SK-N-SH (cell line): ENCODE measurements around the gene IRAK3. TPM values are rescaled to one million over a fixed set of nuclear protein-coding genes. Genes with fewer than 3 reads are reported as not detected.

ENCODE experiments used
- CTCF ChIA-PET: fragments of 300-600, 350-600 bp; formaldehyde crosslinking; extraction: SDS; loops from one replicate; lab custom pipeline; 2021; lab: Yijun Ruan, JAX
- POLR2A ChIA-PET: fragments of 350-600 bp; sonication (Branson Sonifier 250); formaldehyde crosslinking; extraction: SDS; loops from one replicate; lab custom pipeline; 2020; ENCODE audit warnings: antibody characterized with exemption, inconsistent platforms; lab: Yijun Ruan, JAX
- DNase-seq: peaks from one replicate; pipeline ENCODE4 v3.0.0; 2012
- H2AFZ ChIP-seq: fragments of 200-600 bp; sonication (generic); 2 replicates; pipeline ENCODE4 v1.8.1; 2016; ENCODE audit warnings: antibody characterized with exemption, mild to moderate bottlenecking, low read depth
- H3F3A ChIP-seq: fragments of 200-600 bp; sonication (generic); replicated peaks from 2 replicates; pipeline ENCODE3; 2016; ENCODE audit warnings: antibody characterized with exemption, mild to moderate bottlenecking; ENCODE audit not compliant: insufficient read depth
- H3K27ac ChIP-seq, 2 experiments: fragments of 200-500 bp in 1 of 2; fragments of 200-600 bp in 1 of 2; sonication (Bioruptor generic) in 1 of 2; sonication (generic), shearing (Covaris generic) in 1 of 2; 2 replicates each; pipeline versions ENCODE4 v1.5.1 to v1.6.1; 2014 to 2016; ENCODE audit warnings: low read depth in 2 of 2, inconsistent platforms in 1 of 2, low read length in 1 of 2, mild to moderate bottlenecking in 1 of 2, mixed read lengths in 1 of 2
- H3K27me3 ChIP-seq: fragments of 200-600 bp; sonication (generic), shearing (Covaris generic); 2 replicates; pipeline ENCODE4 v1.6.1; 2016; ENCODE audit warnings: mixed run types; ENCODE audit not compliant: insufficient read depth
- H3K36me3 ChIP-seq, 2 experiments: fragments of 200-500 bp in 1 of 2; fragments of 200-600 bp in 1 of 2; sonication (Bioruptor generic) in 1 of 2; sonication (generic) in 1 of 2; replicated peaks in 1 of 2; 2 replicates each; pipeline versions ENCODE3 to v1.5.1; 2014 to 2016; ENCODE audit warnings: low read length in 1 of 2, mild to moderate bottlenecking in 1 of 2; ENCODE audit not compliant: insufficient read depth in 2 of 2, control insufficient read depth in 1 of 2
- H3K4me1 ChIP-seq, 2 experiments: fragments of 200-500 bp in 1 of 2; fragments of 200-600 bp in 1 of 2; sonication (Bioruptor generic) in 1 of 2; sonication (generic), shearing (Covaris generic) in 1 of 2; 2 replicates each; pipeline versions ENCODE4 v1.5.1 to v1.6.1; 2014 to 2016; ENCODE audit warnings: low read depth in 1 of 2, low read length in 1 of 2, mixed run types in 1 of 2; ENCODE audit not compliant: insufficient read depth in 2 of 2, control insufficient read depth in 1 of 2
- H3K4me2 ChIP-seq: fragments of 200-600 bp; sonication (generic), shearing (Covaris generic); 2 replicates; pipeline ENCODE4 v1.6.1; 2017; ENCODE audit warnings: mixed run types
- H3K4me3 ChIP-seq, 2 experiments: fragments of 200-500 bp in 1 of 2; fragments of 200-600 bp in 1 of 2; sonication (Bioruptor generic) in 1 of 2; sonication (generic), shearing (Covaris generic) in 1 of 2; 2 replicates each; pipeline versions ENCODE4 v1.5.1 to v1.8.1; 2014 to 2016; ENCODE audit warnings: low read depth in 2 of 2, inconsistent platforms in 1 of 2, low read length in 1 of 2, mild to moderate bottlenecking in 1 of 2, mixed read lengths in 1 of 2, moderate library complexity in 1 of 2
- H3K79me2 ChIP-seq: fragments of 200-600 bp; sonication (generic); 2 replicates; pipeline ENCODE4 v1.8.1; 2017; ENCODE audit warnings: mild to moderate bottlenecking; ENCODE audit not compliant: insufficient read depth
- H3K9ac ChIP-seq: fragments of 200-600 bp; sonication (generic); 2 replicates; pipeline ENCODE4 v1.6.1; 2017; ENCODE audit warnings: mixed run types
- H3K9me2 ChIP-seq: fragments of 200-600 bp; sonication (generic); 2 replicates; pipeline ENCODE4 v1.6.1; 2017; ENCODE audit warnings: mixed run types
- H3K9me3 ChIP-seq: fragments of 200-600 bp; sonication (generic); 2 replicates; pipeline ENCODE4 v1.6.1; 2017; ENCODE audit warnings: mixed run types, mild to moderate bottlenecking, moderate library complexity
- H4K20me1 ChIP-seq: fragments of 200-600 bp; sonication (generic); 2 replicates; pipeline ENCODE4 v1.6.1; 2017; ENCODE audit warnings: mild to moderate bottlenecking, mixed run types; ENCODE audit not compliant: insufficient read depth
- CHD2 ChIP-seq: fragments of 150-350 bp; IDR thresholded peaks from 2 replicates; pipeline ENCODE4 v1.6.1; 2018; ENCODE audit warnings: low read length; ENCODE audit not compliant: partially characterized antibody
- EP300 ChIP-seq, 2 experiments: IDR thresholded peaks; 2 replicates each; pipeline versions ENCODE4 v1.4.0 to v1.6.1; 2012; ENCODE audit warnings: borderline replicate concordance in 1 of 2, low read depth in 1 of 2, low read length in 1 of 2
- EZH2phosphoT487 ChIP-seq: fragments of 200-600 bp; sonication (generic); IDR thresholded peaks from 2 replicates; pipeline ENCODE4 v1.6.1; 2017; ENCODE audit warnings: low read depth, mixed run types, mild to moderate bottlenecking, antibody characterized with exemption, moderate library complexity, borderline replicate concordance
- FOSL2 ChIP-seq: IDR thresholded peaks from 2 replicates; pipeline ENCODE4 v1.4.0; 2012; ENCODE audit warnings: low read depth, mild to moderate bottlenecking, moderate library complexity, borderline replicate concordance
- GABPA ChIP-seq: IDR thresholded peaks from 2 replicates; pipeline ENCODE4 v1.4.0; 2012; ENCODE audit warnings: low read depth, mild to moderate bottlenecking
- JUND ChIP-seq: IDR thresholded peaks from 2 replicates; pipeline ENCODE4 v1.4.0; 2012
- NFIC ChIP-seq: IDR thresholded peaks from 2 replicates; pipeline ENCODE4 v1.4.0; 2012; ENCODE audit warnings: borderline replicate concordance
- NRF1 ChIP-seq: IDR thresholded peaks from 2 replicates; pipeline ENCODE4 v1.6.1; 2012; ENCODE audit warnings: low read depth, mild to moderate bottlenecking, low read length
- PBX3 ChIP-seq: IDR thresholded peaks from 2 replicates; pipeline ENCODE4; 2012
- RAD21 ChIP-seq: IDR thresholded peaks from 2 replicates; pipeline ENCODE4 v1.6.1; 2012; ENCODE audit warnings: mild to moderate bottlenecking, low read length
- REST ChIP-seq: IDR thresholded peaks from 2 replicates; pipeline ENCODE4 v1.6.1; 2012; ENCODE audit warnings: mild to moderate bottlenecking, low read depth, low read length, moderate library complexity
- TAF1 ChIP-seq: IDR thresholded peaks from 2 replicates; pipeline ENCODE4 v1.6.1; 2012; ENCODE audit warnings: low read depth, mild to moderate bottlenecking, low read length, moderate library complexity, borderline replicate concordance
- TCF12 ChIP-seq: IDR thresholded peaks from 2 replicates; pipeline ENCODE4 v1.4.0; 2012
- TEAD4 ChIP-seq: IDR thresholded peaks from 2 replicates; pipeline ENCODE4 v1.4.0; 2012; ENCODE audit warnings: mild to moderate bottlenecking, borderline replicate concordance; ENCODE audit not compliant: insufficient read depth
- USF2 ChIP-seq: fragments of 150-350 bp; IDR thresholded peaks from 2 replicates; pipeline ENCODE4 v1.6.1; 2017; ENCODE audit warnings: antibody characterized with exemption, low read length, low read depth, borderline replicate concordance
- WGBS: methylation state at CpG from one replicate; pipeline ENCODE4 v1.1.6; 2017; ENCODE audit warnings: low lambda C conversion rate; 5-methylcytosine and 5-hydroxymethylcytosine counted together
- polyA plus RNA-seq, 3 experiments: library from polyadenylated mRNA; depleted of rRNA; stranded (reverse); fragments of >200 nt; gene quantifications; 2 replicates each; pipeline ENCODE4 v1.2.3, GENCODE V29; 2012

IRAK3 gene
- polyA plus RNA-seq, 1 of the 3 experiments (the other 2 are of a cell fraction), result not detected

- no peaks in the 10 kb centered on the region for H4K20me1 ChIP-seq
- H3K4me2 ChIP-seq, result no peak overlapping the region
- no peak overlapping the region for H3K9ac ChIP-seq
- H3K4me1 ChIP-seq, result peaks cover 0 to 4% of the 10 kb centered on the region in 2 experiments; a peak in 1 of 4 replicates
- TF ChIP-seq REST, result no peak
- no peak for TF ChIP-seq EZH2phosphoT487
- H3K36me3 ChIP-seq, result no peaks in the 10 kb centered on the region
- POLR2A ChIA-PET, result no interaction called here
- CTCF ChIA-PET, result no interaction called here
- H3K27me3 ChIP-seq, result peaks cover 49% of the 10 kb centered on the region
- no peaks in the 10 kb centered on the region for H3K79me2 ChIP-seq
- no peaks in the 10 kb centered on the region for H3K9me3 ChIP-seq
- H3F3A ChIP-seq, result no peaks in the 10 kb centered on the region
- H3K27ac ChIP-seq, result no peak overlapping the region
- no peak overlapping the region for H2AFZ ChIP-seq
- H3K9me2 ChIP-seq, result no peaks in the 10 kb centered on the region
- H3K4me3 ChIP-seq, result no peak overlapping the region
- WGBS, result 24% methylated on average over 2 of the region's 2 CpGs
- DNase-seq, result no peak
Measured at GRCh38 chr12:66187036-66187435, 2.0 kb upstream of the IRAK3 start.

GRCh38 chr12:66187821-66188220 lies 1.2 kb upstream of the IRAK3 start:
- Histone ChIP-seq H4K20me1 (no peaks in the 10 kb centered on the region), H3K9ac (no peak overlapping the region), H2AFZ (no peak overlapping the region), H3K9me3 (no peaks in the 10 kb centered on the region), H3K36me3 (no peaks in the 10 kb centered on the region), H3K79me2 (no peaks in the 10 kb centered on the region), H3F3A (no peaks in the 10 kb centered on the region), H3K9me2 (no peaks in the 10 kb centered on the region), H3K27ac (no peak overlapping the region), H3K4me1 (peaks cover 0 to 4% of the 10 kb centered on the region in 2 experiments; a peak in 1 of 4 replicates), H3K4me3 (no peak overlapping the region), H3K4me2 (no peak overlapping the region), H3K27me3 (peaks cover 51% of the 10 kb centered on the region)
- CTCF ChIA-PET, result interaction anchor here (1.7 kb wide), 1 partner anchor 18 kb away, joined by 5 read pairs; the partner anchor contains the start of gene TMBIM4
- POLR2A ChIA-PET, result no interaction called here
- no peak for DNase-seq
- whole genome bisulfite sequencing, result 45% methylated on average over 4 of the region's 4 CpGs
- TF ChIP-seq TCF12, result no peak

GRCh38 chr12:66189486-66189843 lies 451 bp downstream of the IRAK3 start:
- H3F3A ChIP-seq, result no peaks in the 10 kb centered on the region
- H3K9ac ChIP-seq, result no peak overlapping the region
- TF ChIP-seq EP300 (IDR thresholded peaks at IDR 0.05; ENCODE audit: borderline replicate concordance in 1 of 2, low read depth in 1 of 2, low read length in 1 of 2) (no peak), USF2 (no peak), JUND (no peak), TCF12 (no peak), FOSL2 (no peak), TAF1 (no peak), NRF1 (no peak), GABPA (no peak), NFIC (no peak), CHD2 (no peak), TEAD4 (no peak), RAD21 (no peak), PBX3 (no peak)
- no peaks in the 10 kb centered on the region for H3K36me3 ChIP-seq
- CTCF ChIA-PET, result no interaction called here
- H3K27ac ChIP-seq, result no peak overlapping the region
- POLR2A ChIA-PET, result no interaction called here
- H4K20me1 ChIP-seq, result no peaks in the 10 kb centered on the region
- H3K9me2 ChIP-seq, result no peaks in the 10 kb centered on the region
- peaks cover 58% of the 10 kb centered on the region for H3K27me3 ChIP-seq
- no peak overlapping the region for H3K4me2 ChIP-seq
- 67% methylated on average over 8 of the region's 18 CpGs for WGBS
- H3K9me3 ChIP-seq, result no peaks in the 10 kb centered on the region
- H3K4me1 ChIP-seq, result peaks cover 0 to 4% of the 10 kb centered on the region in 2 experiments; a peak in 1 of 4 replicates
- H3K4me3 ChIP-seq, result peak overlapping the region in 1 of 2 experiments; percentile 34; a peak in 2 of 4 replicates
- no peaks in the 10 kb centered on the region for H3K79me2 ChIP-seq
- DNase-seq, result no peak
- no peak overlapping the region for H2AFZ ChIP-seq
